HepG2 (cell line): Measurements from ENCODE around the gene NBR1. TPM values are rescaled to one million over a fixed set of nuclear protein-coding genes. Genes with fewer than 3 reads are reported as not detected.

Source experiments
- BCL3 ChIP-seq: sonication (generic); formaldehyde crosslinking; IDR thresholded peaks from 2 replicates; pipeline ENCODE4 v1.5.1; 2020; ENCODE audit warnings: mild to moderate bottlenecking, missing genetic modification reagents, moderate library complexity
- ETV6 ChIP-seq: sonication (generic); formaldehyde crosslinking; conservative IDR thresholded peaks from 2 replicates; pipeline ENCODE4 v1.4.0; 2020; ENCODE audit warnings: missing genetic modification reagents
- FOXO1 ChIP-seq: sonication (generic); formaldehyde crosslinking; IDR thresholded peaks from 2 replicates; pipeline ENCODE4 v1.4.0; 2020; ENCODE audit warnings: missing genetic modification reagents
- GATA4 ChIP-seq: sonication (generic); IDR thresholded peaks from 2 replicates; pipeline ENCODE4 v1.6.1; 2016; ENCODE audit warnings: antibody characterized with exemption, low read depth, borderline replicate concordance
- GZF1 ChIP-seq: sonication (generic); formaldehyde crosslinking; IDR thresholded peaks from 2 replicates; pipeline ENCODE4 v1.5.1; 2020; ENCODE audit warnings: mild to moderate bottlenecking, missing genetic modification reagents
- KLF13 ChIP-seq: sonication (generic); formaldehyde crosslinking; IDR thresholded peaks from 2 replicates; pipeline ENCODE4 v1.4.0; 2020; ENCODE audit warnings: mild to moderate bottlenecking, missing genetic modification reagents
- NFIC ChIP-seq: IDR thresholded peaks from 2 replicates; pipeline ENCODE4 v1.6.1; 2012; ENCODE audit warnings: mild to moderate bottlenecking, low read length, inconsistent platforms
- NFYB ChIP-seq: sonication (generic); formaldehyde crosslinking; IDR thresholded peaks from 2 replicates; pipeline ENCODE4 v1.4.0; 2020; ENCODE audit warnings: missing genetic modification reagents
- RNF219 ChIP-seq: sonication (generic); formaldehyde crosslinking; IDR thresholded peaks from 2 replicates; pipeline ENCODE4 v1.5.0; 2020; ENCODE audit warnings: mild to moderate bottlenecking, missing genetic modification reagents
- RORA ChIP-seq: sonication (generic); formaldehyde crosslinking; IDR thresholded peaks from 2 replicates; pipeline ENCODE4 v1.5.0; 2020; ENCODE audit warnings: mild to moderate bottlenecking, missing genetic modification reagents, moderate library complexity
- SP140L ChIP-seq: sonication (generic); formaldehyde crosslinking; IDR thresholded peaks from 2 replicates; pipeline ENCODE4 v1.4.0; 2020; ENCODE audit warnings: missing genetic modification reagents, borderline replicate concordance
- WIZ ChIP-seq: sonication (generic); formaldehyde crosslinking; IDR thresholded peaks from 2 replicates; pipeline ENCODE4 v1.5.1; 2020; ENCODE audit warnings: mild to moderate bottlenecking, missing genetic modification reagents
- ZC3H4 ChIP-seq: sonication (generic); formaldehyde crosslinking; IDR thresholded peaks from 2 replicates; pipeline ENCODE4 v1.4.0; 2020; ENCODE audit warnings: missing genetic modification reagents, borderline replicate concordance
- ZIK1 ChIP-seq: sonication (generic); formaldehyde crosslinking; IDR thresholded peaks from 2 replicates; pipeline ENCODE4 v1.5.0; 2020; ENCODE audit warnings: mild to moderate bottlenecking, low read depth, missing genetic modification reagents, borderline replicate concordance
- ZNF24 ChIP-seq: fragments of 450-650 bp; IDR thresholded peaks from 2 replicates; pipeline ENCODE4 v1.6.1; 2017; ENCODE audit warnings: antibody characterized with exemption, mild to moderate bottlenecking
- ZNF280D ChIP-seq: sonication (generic); formaldehyde crosslinking; IDR thresholded peaks from 2 replicates; pipeline ENCODE4 v1.5.1; 2020; ENCODE audit warnings: mild to moderate bottlenecking, missing genetic modification reagents
- ZNF430 ChIP-seq: sonication (generic); formaldehyde crosslinking; IDR thresholded peaks from 2 replicates; pipeline ENCODE4 v1.9.0; 2021; ENCODE audit warnings: mild to moderate bottlenecking, missing genetic modification reagents
- ZNF543 ChIP-seq: sonication (generic); formaldehyde crosslinking; IDR thresholded peaks from 2 replicates; pipeline ENCODE4 v1.4.0; 2020; ENCODE audit warnings: mild to moderate bottlenecking, missing genetic modification reagents
- ZNF660 ChIP-seq: sonication (generic); formaldehyde crosslinking; IDR thresholded peaks from 2 replicates; pipeline ENCODE4 v1.5.1; 2020; ENCODE audit warnings: mild to moderate bottlenecking, low read depth, missing genetic modification reagents, borderline replicate concordance
- ZNF773 ChIP-seq: sonication (generic); formaldehyde crosslinking; IDR thresholded peaks from 2 replicates; pipeline ENCODE4 v1.4.0; 2020; ENCODE audit warnings: missing genetic modification reagents, borderline replicate concordance
- ZNF782 ChIP-seq: sonication (generic); formaldehyde crosslinking; IDR thresholded peaks from 2 replicates; pipeline ENCODE4 v1.4.0; 2020; ENCODE audit warnings: missing genetic modification reagents, mild to moderate bottlenecking, borderline replicate concordance
- ZNF800 ChIP-seq: sonication (generic); formaldehyde crosslinking; IDR thresholded peaks from 2 replicates; pipeline ENCODE4 v1.4.0; 2020; ENCODE audit warnings: missing genetic modification reagents
- ZNF879 ChIP-seq: sonication (generic); formaldehyde crosslinking; IDR thresholded peaks from 2 replicates; pipeline ENCODE4 v1.8.1; 2023; ENCODE audit warnings: missing genetic modification reagents
- polyA plus RNA-seq, 8 experiments: library from polyadenylated mRNA; depleted of rRNA in 3 of 8; stranded (reverse) in 7 of 8; unstranded in 1 of 8; fragments of >200 nt; fragmentation: Illumina TruSeq in 4 of 8; extraction: Trizol in 4 of 8; gene quantifications; 2 replicates each; pipeline versions ENCODE4 v1.2.1 to v1.2.3, GENCODE V29; 2011 to 2016; ENCODE audit warnings: low read depth in 4 of 8, missing spikeins in 1 of 8, mixed read lengths in 1 of 8; ENCODE audit not compliant: insufficient read depth in 1 of 8
- total RNA-seq, 5 experiments: library from RNA; depleted of rRNA; stranded (reverse); fragments of >200 nt; fragmentation: Illumina TruSeq; extraction: Trizol; gene quantifications; 2 replicates each; pipeline ENCODE4 v1.2.3, GENCODE V29; 2016; ENCODE audit warnings: low read depth in 1 of 5

Gene NBR1
- total and polyA plus RNA-seq, 2 of the 13 experiments (the other 11 are each of a cell fraction or from before 2014, with no cell fraction given): 51.7 to 121 TPM

- TF ChIP-seq ZNF800: no peak
- no peak for TF ChIP-seq GZF1
- TF ChIP-seq ZNF543 (CRISPR knock-in tag): no peak; the same call in 1 of the 2 replicates
- peak; percentile 72; the same call in 1 of the 2 replicates for TF ChIP-seq ZNF280D (CRISPR knock-in tag)
- no peak for TF ChIP-seq NFYB (CRISPR knock-in tag)
- TF ChIP-seq RNF219 (CRISPR knock-in tag): no peak
- TF ChIP-seq WIZ: no peak
- TF ChIP-seq ZNF773: no peak
- no peak for TF ChIP-seq SP140L (CRISPR knock-in tag)
- no peak; the same call in 1 of the 2 replicates for TF ChIP-seq FOXO1 (CRISPR knock-in tag)
- no peak for TF ChIP-seq ZNF879 (CRISPR knock-in tag)
- no peak for TF ChIP-seq ZC3H4
- TF ChIP-seq GATA4: peak; percentile 38; the same call in 1 of the 2 replicates
- no peak for TF ChIP-seq BCL3 (CRISPR knock-in tag)
- TF ChIP-seq KLF13 (CRISPR knock-in tag): no peak
- 0 out of 2 replicates have a peak, but pooled peaks have one; percentile 19 for TF ChIP-seq ZIK1 (CRISPR knock-in tag)
- TF ChIP-seq ZNF430: peak; percentile 67; the same call in 1 of the 2 replicates
- no peak for TF ChIP-seq ZNF660 (CRISPR knock-in tag)
- TF ChIP-seq RORA (CRISPR knock-in tag): no peak
- TF ChIP-seq NFIC: peak; percentile 64; the same call in 1 of the 2 replicates
- TF ChIP-seq ETV6 (CRISPR knock-in tag): no peak
- TF ChIP-seq ZNF24: no peak
- TF ChIP-seq ZNF782: no peak
These were observed 36.1 kb upstream of the NBR1 start (continued) for GRCh38 chr17:43134774-43135453.
